GM18511 (cell line): ENCODE data around the gene PROKR1.

Experiments
- ATAC-seq: cut with Tn5 transposase; IDR thresholded peaks from one replicate; pipeline ENCODE4 v1.9.1; 2021; ENCODE audit warnings: mild to moderate bottlenecking, moderate library complexity; ENCODE audit not compliant: unreplicated experiment

Gene PROKR1

DNA sequence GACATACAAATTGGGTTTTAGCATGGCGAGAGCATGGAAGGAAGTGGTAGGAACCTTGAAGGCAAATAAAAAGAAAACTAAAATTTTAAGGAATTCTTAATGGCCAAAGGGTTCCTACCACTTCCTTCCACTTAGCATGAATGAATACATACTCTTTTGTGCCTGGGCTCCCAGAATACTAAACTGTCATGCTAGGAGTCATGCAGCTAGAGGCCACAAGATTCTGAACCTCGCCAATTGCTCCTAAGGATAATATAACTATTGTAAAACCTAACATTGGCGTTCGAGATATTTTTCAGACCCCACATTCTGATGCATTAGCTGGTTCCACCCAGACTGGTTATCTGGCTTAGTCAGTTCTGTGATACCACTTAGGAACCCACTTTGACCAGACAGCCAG lies 52.6 kb downstream of the PROKR1 start:
- ATAC-seq, result no peak

DNA sequence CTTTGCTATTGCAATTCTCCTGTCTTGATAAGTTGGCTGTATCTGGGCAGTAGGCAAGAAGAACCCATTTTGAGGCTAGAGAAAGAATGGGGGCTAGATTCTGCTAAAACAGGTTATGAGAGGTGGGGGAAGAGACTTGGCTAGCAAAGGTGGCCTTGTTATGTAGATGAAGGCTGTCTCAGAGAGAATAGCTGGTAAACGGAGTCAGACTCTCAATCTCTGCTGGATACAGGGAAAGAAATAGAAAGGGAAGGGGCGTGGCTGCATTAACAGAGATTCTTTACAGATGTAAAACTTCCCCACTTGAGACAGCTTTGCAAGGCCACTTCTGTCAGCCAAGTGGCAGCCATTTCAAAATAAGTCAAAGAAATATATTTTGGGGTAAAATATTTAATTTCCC lies 53.2 kb downstream of the PROKR1 start:
- no peak for ATAC-seq

GRCh38 chr2:68698567-68699377 lies 55.4 kb downstream of the PROKR1 start:
- ATAC-seq, result no peak

DNA sequence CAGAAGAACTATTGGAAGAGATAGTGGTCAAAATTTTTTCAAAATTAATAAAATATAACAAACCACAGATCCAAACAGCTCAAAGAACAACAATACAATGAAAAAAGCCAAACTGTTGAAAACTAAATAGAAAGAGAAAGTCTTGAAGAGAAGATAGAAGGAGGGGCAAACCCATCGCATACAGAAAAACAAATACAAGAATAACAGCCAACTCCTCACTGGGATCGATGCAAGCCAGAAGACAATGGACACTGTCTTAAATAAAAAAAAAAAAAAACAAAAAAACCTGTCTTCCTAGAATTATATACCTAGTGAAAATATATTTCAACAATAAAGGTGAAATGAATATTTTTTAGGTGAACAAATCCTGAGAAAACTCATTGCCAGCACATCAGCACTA lies 57.2 kb downstream of the PROKR1 start:
- ATAC-seq, result no peak

GRCh38 chr2:68706637-68707036 lies 63.3 kb downstream of the PROKR1 start:
- no peak for ATAC-seq
